ENCODE data around the gene POU6F2. TPM values are rescaled to one million over a fixed set of nuclear protein-coding genes. Genes with fewer than 3 reads are reported as not detected.
"Not testable (repeated sequence)": the region's sequence is repeated elsewhere in the genome, so short reads cannot be mapped to it uniquely, and the experiment has no call there.

Gene POU6F2
- total RNA-seq, 2 donors from 2014 or later, result 1.0 to 1.1 TPM

DNA sequence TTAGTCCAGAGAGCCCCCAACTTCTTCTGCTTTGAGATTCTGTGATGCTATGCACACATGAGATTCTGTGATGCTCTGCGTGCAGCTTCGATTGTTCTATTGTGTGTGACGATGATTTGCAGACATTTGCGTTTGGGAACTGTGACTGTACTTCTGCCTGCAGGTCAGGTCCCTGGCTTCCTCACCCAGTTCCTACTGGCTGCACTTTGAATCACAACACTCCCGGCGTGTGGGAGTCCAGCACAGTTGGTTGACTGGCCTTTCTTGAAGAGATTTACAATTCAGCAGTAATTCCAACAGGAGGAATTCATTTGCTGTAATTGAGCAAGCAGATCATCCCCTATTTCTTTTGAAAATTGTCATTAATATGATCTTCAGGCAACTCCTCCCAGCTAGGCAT lies 336.3 kb downstream of the POU6F2 start:
- DNase-seq (no peak), ATAC-seq (no peak)
- intact Hi-C loops (cut with DNase I), result no loop called here

DNA sequence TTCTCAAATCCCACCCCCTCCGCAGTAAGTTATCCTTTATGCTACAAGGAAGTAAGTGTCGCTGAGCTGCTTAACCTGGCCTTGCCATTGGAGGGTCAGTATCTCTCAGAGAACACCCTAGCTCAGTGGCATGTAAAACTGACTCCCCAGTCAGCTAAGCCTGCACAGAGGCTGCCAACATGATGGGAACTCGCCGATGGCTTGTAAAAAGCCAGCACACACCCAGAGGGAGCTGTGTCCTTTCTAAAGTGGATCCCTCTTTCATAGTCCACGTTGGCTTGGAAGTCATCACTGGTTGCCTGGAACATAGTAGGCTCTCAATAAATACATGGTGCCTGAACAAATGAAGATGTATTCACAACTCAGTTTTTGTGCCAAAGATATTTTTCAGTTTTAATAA lies 339.4 kb downstream of the POU6F2 start:
- ATAC-seq (no peak), DNase-seq (no peak)
- intact Hi-C loops (cut with DNase I), result no loop called here

DNA sequence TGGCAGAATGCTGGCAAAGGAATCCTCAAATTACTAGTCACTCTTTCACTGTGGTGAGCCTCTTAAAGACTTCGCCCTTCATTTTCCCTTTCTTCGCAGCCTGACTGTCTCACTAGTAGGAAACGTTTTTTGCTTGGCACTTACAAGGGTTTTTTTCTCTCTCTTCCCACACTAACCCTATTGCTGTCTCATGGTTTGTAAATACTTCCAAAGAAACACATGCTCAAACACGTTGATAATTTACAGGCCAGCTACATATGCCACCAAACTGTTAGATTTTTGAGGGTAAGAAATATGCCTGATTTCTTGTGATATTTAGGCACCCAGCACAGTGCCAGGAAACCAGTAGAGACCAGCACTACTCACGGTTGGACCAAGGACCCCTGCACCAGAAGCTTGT lies 340.2 kb downstream of the POU6F2 start:
- intact Hi-C loops (cut with DNase I), result no loop called here
- DNase-seq (no peak), ATAC-seq (no peak)

DNA sequence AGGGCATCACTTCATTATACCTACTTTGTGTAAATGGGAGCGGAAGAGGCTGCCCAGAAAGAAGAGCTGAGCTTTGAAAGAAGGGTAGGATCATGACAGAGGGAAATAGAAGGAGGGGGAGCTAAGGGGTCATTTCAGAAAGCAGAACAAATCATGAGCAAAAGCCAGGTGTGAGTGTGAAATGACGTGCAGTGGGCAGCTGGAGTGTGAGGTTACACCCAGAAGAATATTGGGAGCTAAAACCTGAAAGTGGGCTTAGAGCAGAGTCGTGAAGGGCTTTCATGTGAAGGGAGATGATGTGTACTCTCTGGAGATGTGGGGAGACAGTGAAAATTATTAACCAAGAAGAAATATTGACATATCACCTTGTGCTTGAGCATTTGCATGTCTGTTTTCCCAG lies 343.5 kb downstream of the POU6F2 start:
- DNase-seq (no peak), ATAC-seq (no peak)
- intact Hi-C loops (cut with DNase I), result no loop called here

DNA sequence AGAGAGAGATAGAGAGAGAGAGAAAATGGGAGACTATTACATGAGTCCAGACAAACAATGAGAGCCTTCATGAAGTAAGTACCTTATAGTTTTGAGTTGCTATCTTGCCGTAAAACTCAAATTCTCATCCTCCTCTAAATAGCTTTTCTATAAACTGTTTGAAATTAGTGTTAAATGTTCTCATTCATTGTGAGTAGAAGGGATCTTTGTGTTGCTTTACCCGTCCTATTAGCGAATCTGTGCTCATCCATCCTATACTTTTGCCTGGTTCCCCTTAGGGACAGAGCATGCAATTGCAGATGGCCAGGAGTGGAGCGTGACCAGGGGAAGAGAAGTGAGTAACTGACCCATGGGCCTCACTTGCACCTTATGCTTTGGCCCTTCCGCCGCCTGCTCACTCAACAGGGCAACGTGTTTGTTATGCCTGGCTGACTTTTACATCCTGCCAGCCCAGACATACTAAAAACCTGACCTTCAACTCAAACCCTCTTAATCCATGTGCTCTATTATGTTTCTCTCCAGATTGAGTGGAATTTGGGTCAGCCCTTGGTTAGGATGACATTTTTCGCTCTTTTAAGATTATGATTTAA lies 344.3 kb downstream of the POU6F2 start:
- no peak for ATAC-seq
- DNase-seq, result no peak
- intact Hi-C loops (cut with DNase I), result no loop called here

DNA sequence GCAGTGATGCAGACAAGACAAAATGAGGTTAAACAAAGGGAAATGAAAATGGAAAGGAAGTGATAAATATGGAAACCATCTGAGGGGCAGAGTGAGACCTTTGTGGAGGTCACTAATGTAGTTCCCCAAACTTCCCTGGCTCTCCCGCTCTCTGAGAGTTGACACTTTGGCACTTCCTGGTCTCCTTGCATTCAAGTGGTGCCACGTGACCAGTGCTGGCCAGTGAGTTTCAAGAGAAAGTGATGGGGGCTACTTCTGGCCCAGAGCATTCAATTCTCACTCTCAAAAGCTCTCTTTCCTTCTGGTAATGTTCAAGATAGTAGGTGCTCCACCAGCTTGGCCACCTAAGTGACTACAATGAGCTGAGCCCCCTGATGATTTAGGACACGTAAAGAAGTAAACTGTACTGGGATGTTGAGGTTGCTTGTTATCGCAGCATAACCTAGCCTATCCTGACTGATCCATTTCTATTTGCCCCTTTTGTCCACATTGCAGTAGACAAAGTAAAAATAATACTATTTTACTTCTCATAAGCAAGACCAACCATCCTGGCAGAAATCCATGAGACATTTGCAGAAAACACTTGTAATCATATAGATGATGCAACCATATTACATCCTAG lies 346.5 kb downstream of the POU6F2 start:
- no peak for DNase-seq
- intact Hi-C loops (cut with DNase I), result no loop called here
- no peak for ATAC-seq

DNA sequence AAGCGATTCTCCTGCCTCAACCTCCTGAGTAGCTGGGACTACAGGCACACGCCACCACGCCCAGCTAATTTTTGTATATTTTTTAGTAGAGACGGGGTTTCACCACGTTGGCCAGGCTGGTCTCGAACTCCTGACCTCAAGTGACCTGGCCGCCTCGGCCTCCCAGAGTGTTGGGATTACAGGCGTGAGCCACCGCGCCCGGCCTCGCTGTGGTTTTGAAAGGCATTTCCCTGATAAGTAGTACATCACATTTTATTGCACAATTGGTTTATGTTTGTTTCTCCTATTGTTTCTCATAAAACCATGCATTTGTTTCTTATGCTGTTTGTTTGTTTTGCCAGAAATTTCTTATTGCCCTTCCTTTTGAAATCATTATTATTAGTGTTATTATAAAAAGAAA lies 353.9 kb downstream of the POU6F2 start:
- ATAC-seq; intact Hi-C loops (cut with DNase I): not testable (repeated sequence)

DNA sequence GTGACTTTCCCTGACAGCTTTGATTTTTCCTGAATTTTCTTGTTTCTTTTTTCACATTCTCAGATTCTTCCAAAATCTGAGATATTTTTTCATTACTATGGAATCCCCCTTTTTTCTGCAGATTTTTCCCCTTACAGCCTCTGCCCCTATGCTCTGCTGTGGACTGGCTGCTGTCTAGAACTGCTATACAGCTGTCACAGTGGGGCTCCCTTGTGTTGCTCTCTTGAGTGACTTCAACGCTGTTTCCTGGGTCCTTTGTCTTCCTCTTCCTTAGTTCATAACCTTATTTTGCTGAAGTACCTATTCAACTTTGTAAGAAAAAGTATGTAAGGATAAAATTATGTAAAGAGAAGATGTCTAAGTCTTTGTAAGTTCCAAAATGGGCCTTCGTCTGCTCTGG lies 354.4 kb downstream of the POU6F2 start:
- no peak for ATAC-seq
- intact Hi-C loops (cut with DNase I), result no loop called here
- DNase-seq, result no peak

More for the DNA sequence above, 353.9 kb downstream of the POU6F2 start:
- DNase-seq, result not testable (repeated sequence)

DNA sequence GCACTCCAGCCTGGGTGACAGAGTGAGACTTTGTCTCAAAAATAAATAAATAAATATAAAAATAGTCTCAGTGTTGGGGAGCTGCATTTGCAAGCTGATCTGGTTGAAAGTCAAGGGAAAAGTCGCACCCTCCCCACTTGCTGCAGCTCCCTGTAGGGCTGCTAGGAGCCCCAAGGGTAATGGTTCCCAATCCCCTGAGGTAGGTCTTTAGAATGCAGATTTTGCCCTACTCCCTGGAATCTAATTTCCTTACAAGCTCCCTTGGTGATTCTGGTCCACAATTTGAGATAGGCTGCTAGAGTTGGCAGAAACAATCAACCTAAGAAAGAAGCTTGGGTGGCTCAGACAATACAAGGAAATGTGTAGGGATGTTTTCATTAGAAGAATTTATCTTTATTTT lies 356.0 kb downstream of the POU6F2 start:
- no peak for ATAC-seq
- intact Hi-C loops (cut with DNase I), result no loop called here
- DNase-seq, result no peak

DNA sequence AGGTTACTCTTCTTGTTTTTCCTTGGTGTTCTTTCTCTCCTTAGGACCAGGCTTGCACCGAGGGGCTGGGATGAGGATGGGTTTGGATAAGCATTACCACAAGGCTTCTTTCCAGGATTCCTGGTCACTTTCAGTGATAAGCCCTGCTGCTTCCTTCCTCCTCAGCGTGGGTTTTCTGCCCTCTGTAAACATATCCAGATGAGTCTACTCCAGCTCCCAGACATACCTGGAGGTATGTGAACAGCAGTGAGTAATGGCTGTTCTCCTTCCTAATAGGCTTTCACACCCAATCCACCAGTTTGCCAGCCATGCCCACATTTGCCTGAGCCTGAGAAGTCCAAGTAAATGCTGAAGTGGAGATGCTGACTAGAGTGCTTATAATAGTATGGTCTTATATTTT lies 358.7 kb downstream of the POU6F2 start:
- intact Hi-C loops (cut with DNase I), result no loop called here
- ATAC-seq (no peak), DNase-seq (no peak)

DNA sequence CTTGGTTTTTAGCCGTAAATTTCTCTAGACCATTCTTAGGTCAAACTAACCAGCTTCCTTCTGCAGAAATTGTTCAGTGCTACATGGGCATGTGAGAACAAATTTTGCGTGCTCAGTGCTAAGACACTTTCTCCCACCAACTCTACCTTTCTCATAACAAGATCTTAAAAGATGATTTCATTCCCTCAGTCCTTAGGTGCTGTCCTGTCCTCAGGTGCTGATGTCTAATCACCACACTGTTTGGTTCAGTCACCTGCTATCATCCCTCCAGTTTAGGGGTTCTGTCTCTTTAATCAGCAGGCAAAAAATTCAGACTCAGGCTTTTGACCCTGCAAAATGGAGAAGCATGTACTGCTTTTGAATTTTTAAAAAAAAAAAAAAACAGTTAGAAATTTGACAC lies 361.0 kb downstream of the POU6F2 start:
- DNase-seq, result no peak
- no peak for ATAC-seq

DNA sequence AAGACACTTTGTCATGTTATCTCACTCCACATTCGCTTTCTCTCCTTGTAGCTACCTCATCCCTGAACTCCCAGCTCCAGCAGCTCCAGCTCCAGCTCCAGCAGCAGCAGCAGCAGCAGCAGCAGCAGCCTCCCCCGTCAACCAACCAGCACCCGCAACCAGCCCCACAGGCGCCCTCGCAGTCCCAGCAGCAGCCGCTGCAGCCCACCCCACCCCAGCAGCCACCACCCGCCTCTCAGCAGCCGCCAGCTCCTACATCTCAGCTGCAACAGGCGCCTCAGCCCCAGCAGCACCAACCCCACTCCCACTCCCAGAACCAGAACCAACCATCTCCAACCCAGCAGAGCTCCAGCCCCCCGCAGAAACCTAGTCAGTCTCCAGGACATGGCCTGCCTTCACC lies 361.9 kb downstream of the POU6F2 start:
- intact Hi-C loops (cut with DNase I), result no loop called here
- ATAC-seq (no peak), DNase-seq (no peak)

More for the DNA sequence above, 361.0 kb downstream of the POU6F2 start:
- intact Hi-C loops (cut with DNase I), result no loop called here

DNA sequence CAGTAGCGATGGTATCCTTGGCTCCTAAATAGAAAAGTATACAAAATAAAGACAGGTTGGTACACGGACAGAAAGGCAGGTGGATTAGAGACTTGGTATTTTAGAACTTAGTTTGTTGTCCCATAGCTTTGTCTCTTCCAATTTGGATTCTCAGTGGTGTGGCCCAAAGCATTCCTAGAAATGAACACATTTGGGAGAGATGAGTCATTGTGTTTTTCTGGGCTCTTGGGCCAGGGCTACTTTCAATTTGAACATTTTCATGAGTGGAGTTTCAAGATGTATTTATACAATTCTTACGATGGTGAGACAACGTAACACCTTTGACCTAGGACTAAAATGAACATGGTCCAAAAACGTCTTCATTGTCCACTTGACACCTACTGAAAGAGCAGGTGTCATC lies 363.4 kb downstream of the POU6F2 start:
- intact Hi-C loops (cut with DNase I), result no loop called here
- no peak for DNase-seq
- ATAC-seq, result peak in 1 of 2 donors; percentile 22

DNA sequence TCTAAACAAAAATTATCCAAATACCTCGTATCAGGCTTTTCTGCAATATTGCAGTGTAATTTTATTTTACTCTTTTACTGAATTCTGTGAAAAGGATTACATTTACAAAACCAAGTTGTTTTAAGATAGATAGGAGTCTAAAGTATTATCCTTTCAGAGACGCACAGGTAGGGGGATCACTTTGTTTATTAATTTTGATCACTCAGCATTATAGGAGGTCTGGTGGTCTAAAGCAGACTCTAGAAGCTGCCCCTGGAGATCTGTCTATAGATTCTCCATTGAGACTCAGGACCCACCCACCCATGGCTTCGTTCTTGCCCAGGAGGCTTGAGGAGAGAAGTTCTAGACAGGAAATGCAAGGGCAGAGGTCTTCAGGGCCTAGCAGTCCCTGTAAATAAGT lies 365.1 kb downstream of the POU6F2 start:
- no peak for ATAC-seq
- intact Hi-C loops (cut with DNase I), result no loop called here
- DNase-seq, result no peak

DNA sequence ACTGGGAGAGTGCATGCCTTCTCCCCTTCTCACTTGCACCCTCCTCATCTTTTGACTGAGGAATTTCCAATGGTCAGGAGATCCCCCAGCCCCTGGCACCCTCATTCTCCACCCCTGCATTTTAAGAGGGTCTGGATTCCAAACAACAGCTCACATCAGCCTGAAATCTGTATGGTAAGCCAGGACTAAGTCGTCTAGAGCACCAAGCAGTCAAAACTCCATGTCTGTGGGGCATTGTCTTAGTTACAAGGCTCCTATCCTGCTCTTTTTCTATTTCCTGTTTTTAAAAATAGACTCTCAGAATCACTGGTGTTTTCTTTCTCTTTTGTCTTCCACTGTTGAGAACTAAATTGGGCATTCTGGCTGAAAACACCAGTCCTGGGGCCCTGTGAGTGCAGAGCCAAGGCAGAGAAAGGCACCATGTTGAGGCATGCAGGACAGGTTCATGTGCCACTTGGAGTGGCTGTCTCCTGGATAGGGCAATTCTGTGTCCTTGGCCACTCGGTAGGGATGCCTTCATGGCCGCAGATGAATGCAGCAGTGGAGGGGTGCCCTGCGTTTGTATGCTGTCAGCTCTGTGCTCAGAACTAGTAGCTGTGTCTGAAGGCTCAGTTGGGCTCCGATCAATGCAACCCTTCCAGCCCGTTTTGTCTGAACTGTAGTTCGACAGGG lies 371.9 kb downstream of the POU6F2 start:
- DNase-seq, result no peak
- no peak for ATAC-seq
- intact Hi-C loops (cut with DNase I), result no loop called here

DNA sequence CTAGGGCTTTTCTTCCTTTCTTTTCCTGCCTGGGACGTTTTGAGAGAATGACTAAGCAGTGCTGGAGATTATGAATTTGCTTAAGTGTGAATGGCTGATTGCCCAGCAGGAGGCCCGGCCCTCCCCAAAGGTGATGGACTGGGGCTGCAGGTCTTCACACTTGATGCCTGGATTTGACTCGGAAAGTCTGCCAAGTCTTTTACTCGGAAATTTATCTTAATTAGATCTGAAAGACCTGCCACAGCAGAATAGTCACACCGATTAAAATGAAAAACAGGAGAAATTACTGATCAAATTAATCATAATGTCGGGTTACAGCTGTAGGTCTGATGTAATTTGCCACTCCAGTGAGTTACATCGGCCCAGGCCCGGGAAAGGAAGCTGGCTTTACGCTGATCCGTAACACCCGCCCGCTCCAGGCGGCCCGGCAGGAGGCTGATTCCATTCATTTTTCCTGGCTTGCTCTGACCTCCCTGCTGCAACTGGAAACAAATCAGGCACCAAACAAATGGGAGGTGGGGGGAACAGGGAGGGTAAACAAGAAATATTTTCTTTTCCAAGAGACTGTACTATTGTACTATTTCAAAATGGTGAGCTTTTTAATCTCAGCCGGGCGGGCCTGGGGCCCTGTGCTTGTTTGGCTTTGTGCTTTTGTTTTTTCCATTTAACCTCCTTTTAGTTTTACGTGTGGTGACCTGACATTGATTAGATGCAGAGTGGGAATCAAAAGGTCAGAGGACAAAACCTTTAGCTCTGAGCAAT lies 376.1 kb downstream of the POU6F2 start:
- intact Hi-C loops (cut with DNase I), result no loop called here
- ATAC-seq (peak; percentile 86 to 95), DNase-seq (peak; percentile 57)

DNA sequence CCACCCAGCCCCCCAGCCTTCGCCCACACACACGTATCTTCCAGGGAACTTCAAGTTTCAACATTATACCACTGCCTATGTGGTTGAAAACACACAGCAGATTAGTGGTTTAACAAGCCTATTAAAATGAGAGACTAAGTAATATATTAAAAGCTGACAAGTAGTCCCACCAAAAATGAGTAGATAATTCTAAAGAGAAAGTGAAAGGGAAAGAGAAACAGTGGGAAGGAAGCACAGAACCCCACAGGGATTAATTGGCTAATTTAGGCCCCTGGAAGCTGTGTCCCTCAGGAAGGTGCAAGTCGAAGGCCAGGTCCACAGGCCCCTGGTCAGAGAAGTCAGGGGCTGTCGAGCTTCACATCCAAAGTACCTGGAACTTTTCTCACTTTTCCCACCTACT lies 378.0 kb downstream of the POU6F2 start:
- intact Hi-C loops (cut with DNase I), result no loop called here
- ATAC-seq (no peak), DNase-seq (no peak)

DNA sequence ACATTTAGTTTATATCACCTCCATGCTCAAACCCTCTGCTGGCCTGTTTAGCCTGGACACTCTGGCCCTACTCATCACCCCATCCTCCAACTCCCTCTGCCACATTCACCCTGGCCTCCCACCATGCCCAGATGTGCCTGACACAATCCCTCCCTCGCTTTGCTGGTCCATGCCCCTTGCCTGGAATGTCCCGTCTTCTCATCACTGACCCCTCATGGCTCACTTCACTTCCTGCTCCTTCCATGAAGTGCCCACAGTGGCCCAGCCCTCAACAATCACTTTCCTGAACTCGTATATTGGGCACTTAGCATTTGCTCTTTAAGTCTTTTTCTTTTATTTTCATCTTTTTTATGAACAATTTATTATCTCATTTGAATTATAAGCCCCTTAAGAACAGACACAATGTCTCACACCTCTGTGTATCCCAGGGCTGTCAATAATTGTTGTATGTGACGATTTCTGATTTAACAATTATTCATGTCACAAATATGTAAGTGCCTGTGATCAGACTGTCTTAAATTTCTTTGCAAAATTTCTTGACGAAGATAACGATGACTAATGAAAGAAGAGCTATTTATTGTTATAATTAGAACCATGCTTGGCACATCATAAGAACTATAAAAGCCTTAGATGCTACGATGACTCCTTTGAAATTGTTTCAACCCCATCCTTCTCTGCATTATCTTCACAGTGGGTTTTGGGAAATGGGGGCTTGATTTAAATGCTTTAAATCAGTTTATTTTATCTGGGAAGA lies 378.6 kb downstream of the POU6F2 start:
- ATAC-seq, result no peak
- intact Hi-C loops (cut with DNase I), result no loop called here

DNA sequence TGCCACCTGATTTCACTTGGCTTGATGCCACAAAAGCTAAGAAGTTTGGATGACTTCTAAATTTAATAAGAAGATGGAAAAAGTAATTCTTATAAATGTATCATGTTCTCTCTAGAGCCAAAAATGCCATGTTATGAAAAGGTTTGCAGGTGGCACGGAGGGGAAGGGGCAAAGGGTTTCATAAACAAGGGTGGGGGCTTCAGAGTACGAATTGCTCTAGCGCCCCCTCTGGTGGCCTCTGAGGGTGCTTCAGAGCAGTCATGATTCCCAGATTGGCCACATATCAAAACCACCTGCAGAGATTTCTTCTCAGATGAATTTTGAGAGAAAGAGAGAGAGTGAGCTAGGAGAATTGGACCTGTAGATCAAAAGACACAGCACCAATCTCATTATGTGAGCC lies 379.9 kb downstream of the POU6F2 start:
- ATAC-seq (no peak), DNase-seq (no peak)
- intact Hi-C loops (cut with DNase I), result no loop called here

More for the DNA sequence above, 378.6 kb downstream of the POU6F2 start:
- DNase-seq, result no peak
